Middle frontal gyrus (tissue), 1 donor: ENCODE data around the gene HDAC4.
"Not testable (repeated sequence)": the region's sequence is repeated elsewhere in the genome, so short reads cannot be mapped to it uniquely, and the experiment has no call there.

ENCODE experiments used
- DNase-seq: peaks from one replicate; pipeline ENCODE4 v3.0.0-alpha.2; 2015; ENCODE audit warnings: low spot score; ENCODE audit errors: extremely low spot score

The HDAC4 gene

DNA sequence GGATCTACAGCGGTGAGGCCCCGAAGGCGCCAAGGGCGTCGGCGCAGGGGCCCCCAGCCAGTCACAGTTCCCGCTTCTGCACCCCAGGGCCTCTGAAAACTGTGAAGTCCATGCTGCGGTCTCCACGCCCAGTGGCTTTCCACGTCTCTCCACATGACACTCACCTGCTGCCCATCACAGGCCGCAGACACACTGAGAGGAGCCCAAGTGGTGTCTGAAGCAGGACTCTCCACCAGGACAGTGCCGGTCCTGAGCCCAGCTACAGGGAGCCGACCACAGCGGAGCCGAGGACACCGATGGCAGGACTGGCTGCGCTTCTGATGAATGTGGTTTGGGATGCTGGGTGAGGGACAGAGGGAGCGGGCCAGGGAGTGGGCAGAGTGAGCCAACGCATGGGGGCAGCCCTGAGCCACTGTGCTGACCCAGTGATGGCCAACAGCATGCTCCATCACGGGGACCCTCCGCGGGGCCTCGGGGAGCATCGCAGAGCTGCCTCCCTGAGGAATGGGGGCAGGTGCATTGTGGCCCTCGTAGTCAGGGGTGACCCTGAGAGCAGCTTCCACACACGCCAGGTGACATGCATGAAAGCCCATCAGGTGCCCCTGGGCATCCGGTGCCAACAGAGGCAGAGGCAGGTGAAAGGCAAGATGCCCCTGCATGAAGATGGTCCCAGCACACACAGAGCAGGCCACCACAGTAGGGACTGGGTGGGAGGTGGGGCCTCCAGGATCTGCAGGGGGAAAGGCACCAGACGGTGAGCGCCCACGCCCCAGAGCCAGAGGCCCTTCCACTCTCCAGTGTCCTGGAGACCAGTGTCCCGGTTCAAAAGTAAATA lies 116.6 kb downstream of the HDAC4 start:
- no peak for DNase-seq

DNA sequence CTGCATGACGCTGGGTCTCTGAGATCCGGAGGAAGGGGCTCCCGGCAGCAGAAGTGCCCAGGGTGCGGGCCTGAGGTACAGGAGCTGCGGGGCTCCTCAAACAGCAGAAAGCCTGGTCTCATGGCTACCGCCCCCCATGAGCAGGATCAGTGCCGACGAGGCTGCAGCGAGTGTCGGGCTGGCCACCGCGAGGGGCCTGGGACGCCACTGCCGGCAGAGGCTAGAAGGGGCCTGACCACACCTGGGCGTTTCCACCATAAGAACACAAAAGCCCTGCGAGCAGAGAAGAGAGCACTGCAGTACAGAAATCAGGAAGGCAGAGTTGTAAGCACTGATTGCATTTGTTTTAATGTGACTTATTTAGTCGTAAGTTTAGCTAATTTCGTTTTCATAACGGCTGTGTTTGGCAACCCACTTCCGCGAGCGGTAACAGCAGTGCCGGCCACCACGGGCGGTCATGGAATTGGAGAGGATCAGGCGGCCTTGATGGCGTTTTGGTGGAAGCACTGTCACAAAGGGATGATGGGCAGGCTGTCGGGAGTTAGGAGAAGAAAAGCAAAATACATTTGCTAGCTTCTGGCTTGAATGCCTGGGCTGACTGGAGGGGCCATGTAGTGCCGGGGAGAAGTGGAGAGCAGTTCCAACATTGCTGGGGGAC lies 117.4 kb downstream of the HDAC4 start:
- DNase-seq, result no peak

DNA sequence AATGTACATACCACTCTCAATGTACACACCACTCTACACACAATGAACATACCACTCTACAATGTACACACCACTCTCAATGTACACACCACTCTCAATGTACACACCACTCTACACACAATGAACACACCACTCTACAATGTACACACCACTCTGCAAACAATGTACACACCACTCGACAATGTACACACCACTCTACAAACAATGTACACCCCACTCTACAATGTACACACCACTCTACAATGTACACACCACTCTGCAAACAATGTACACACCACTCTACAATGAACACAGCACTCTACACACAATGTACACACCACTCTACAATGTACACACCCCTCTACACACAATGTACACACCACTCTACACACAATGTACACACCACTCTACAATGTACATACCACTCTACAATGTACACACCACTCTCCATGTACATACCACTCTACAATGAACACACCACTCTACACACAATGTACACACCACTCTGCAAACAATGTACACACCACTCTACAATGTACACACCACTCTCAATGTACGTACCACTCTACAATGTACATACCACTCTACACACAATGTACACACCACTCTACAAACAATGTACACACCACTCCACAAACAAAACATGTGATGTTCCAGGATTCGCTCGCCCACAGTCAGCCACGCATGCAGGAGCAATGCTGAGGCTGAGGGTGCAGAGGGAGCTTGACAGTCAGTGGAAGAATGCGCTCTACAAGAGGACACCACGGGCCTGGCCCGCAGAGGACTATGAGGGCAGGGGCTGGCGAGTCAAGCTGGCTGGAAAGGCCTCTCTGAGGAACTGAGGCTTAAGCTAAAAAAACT lies 118.2 kb downstream of the HDAC4 start:
- DNase-seq, result no peak

DNA sequence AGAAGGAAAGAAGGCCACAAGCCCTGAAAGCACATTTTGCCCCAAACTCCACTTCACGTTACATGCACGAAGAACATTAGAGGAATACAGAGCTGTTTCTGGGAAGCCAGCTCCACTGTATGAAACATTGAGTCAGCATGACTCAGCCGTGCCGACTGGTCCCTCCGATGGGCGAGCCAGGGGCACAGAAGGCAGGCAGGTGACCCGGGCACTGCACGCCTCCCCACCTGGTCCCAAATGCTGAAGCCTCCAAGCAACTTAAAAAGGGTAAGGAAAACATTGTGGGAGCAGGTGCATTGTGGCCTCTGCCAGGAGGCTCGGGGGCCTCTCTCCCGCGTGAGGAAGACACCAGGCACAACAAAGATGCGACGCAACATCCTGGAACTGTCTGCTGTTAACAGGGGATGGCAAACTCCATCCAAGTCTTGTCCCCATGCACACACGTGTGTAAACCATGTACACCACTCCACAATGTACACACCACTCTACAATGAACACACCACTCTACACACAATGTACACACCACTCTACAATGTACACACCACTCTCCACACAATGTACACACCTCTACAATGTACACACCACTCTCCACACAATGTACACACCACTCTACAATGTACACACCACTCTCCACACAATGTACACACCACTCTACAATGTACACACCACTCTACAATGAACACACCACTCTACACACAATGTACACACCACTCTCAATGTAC lies 120.4 kb downstream of the HDAC4 start:
- not testable (repeated sequence) for DNase-seq

DNA sequence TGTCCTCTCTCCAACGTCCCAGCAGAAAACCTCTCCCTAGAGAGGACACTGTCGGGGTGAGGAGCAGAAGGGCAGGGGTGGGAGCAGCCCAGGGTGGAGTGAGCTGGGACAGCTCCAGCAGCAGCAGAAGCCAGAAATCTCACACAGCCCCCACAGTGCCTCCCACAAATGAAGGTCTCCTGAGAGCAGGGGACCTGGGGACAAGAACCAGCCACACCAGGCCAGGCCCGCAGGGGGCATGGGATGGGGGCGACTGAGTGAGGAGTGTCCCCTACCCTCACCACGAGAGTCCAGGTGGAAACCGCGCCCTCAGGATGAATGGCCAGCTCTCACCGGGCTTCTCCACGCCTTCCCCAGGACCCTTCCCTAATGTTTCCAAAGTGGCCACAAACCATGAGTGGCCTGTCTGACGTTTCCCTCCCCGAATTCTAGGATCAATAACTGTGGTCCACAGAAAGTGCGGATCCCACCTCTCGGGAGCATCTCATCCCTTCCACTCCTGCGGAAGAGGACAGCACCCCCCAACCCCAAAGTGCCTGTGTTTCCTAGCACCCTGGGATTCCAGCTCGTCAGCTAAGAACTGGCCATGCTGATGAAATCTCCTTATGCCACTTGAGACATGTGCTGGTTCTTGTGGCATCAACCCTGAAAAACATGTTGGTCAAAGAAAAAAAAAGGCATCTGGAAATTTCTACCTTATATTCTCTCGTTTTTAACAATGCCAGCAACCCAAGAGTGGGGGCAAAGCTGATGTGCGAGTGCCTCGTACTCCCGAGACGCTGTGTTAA lies 121.1 kb downstream of the HDAC4 start:
- no peak for DNase-seq

DNA sequence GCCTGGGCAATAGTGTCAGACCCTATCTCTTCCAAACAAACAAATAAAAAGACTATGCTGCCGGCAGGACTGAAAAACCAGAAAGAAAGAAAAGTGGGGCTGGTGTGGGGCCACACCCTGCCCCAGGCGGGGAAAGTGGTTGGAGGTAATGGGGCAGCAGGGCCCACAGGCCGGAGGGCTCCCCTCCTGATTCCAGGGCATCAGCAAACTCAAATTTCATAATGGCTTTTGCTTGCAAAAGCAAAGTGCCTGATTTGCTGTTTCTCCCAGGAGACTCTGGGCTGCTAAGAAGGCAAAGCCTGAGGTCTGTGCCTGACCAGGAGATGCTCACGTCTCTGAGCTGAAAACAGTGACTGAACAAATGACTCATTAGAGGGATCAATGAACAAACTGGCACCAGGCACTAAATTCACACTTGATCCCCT lies 121.9 kb downstream of the HDAC4 start:
- DNase-seq, result no peak

DNA sequence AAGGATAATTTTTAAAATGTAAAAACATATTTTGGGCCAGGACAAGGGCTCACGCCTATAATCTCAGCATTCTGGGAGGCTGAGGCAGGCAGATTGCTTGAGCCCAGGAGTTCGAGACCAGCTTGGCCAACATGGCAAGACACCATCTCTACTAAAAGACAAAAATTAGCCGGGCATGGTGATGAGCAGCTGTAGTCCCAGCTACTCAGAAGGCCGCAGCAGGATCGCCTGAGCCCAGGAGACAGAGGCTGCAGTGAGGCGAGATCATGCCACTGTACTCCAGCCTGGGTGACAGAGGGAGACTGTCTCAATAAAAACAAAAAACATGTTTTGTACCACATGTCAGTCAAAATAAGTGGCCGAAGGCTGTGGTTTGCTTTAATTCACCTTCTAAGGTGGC lies 122.5 kb downstream of the HDAC4 start:
- DNase-seq, result no peak

DNA sequence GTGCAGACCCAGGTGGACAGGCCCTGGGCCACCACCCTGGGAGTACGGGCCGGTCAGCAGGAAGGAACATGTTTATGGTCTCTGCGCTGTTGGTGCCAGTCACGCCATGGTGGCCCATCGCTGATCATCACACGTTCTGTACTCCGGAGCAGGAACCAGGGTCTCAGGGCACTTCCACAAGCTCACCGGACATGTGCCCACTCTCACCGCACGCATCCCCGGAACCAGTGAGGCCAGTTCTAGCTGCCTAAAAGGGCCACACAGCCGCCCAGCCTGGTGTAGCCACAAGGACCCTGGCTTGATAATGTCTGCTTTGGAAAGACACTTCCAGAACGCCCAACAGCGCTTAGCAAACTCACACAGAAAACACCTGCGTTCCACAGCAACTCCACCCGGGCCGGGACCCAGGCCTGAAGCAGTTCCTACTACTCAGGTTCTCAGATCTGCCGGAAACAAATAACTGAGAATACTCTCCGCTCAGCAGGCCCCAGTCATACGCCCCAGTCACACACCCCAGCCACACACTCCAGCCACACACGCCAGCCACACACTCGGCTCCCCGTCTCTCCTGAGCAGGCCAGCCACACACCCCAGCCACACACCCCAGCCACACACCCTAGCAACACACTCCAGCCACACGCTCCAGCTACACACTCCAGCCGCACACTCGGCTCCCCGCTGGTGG lies 123.3 kb downstream of the HDAC4 start:
- DNase-seq, result no peak

DNA sequence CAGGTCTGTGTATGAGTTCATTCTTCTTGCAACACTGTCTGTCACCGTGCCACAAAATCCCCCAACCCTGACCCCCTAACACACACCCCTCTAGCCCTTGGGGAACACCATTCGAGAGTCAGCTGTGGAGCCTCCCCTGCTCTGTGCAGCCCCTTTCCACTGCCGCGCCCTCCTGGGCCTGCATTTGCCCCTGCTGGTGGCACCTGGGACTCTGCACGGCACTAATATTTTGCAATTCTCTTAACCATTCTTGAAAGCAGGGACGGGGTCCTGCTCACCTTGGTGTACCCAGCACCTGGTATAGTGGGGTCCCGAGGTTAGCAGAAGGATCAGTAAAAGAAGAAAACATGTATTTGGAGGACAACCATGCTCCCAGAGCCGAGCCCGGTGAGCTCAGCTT lies 124.0 kb downstream of the HDAC4 start:
- no peak for DNase-seq

DNA sequence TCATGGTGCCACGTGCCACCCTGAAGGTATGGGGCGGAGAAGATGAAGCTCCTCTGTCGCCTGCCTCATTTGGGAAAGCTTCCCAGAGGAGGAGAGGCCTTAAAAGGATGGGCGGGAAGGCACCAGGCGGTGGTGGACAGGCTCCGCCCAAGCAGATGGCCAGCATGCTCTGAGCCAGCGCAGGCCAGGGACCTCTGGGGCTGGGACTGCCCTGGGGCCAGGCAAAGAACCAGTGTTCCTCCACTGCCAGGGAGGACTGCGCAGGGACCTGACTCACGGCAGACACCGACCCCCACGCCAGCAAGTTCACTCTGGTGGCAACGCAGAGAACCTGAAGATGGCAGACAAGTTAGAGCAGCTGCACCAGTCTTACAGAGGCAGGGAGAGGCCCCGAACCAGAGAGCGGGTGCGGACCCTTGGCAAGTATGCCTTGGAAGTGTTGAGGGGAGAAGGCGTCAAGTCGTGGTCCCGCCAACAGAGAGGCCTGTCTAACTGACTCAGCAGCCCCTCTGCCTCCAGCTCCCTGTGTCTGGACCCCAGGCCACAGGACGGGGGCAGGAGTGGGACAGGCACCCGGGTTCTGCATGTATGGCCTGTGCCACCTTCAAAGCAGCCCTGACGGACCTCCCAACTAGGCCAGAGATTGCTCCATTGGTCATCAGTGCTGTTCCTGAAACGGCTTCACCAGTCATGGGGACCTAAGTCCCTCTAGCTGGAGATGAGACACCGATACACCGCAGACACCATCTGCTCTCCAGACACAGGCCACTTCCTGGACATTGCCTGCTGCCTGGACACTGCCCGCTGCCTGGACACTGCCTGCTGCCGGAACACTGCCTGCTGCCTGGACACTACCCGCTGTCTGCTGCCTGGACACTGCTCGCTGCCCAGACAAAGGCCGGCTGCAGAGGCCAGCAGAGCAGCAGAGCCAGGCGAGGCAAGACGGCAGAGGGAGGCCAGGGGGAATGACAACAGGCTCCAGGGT lies 124.7 kb downstream of the HDAC4 start:
- DNase-seq, result no peak

DNA sequence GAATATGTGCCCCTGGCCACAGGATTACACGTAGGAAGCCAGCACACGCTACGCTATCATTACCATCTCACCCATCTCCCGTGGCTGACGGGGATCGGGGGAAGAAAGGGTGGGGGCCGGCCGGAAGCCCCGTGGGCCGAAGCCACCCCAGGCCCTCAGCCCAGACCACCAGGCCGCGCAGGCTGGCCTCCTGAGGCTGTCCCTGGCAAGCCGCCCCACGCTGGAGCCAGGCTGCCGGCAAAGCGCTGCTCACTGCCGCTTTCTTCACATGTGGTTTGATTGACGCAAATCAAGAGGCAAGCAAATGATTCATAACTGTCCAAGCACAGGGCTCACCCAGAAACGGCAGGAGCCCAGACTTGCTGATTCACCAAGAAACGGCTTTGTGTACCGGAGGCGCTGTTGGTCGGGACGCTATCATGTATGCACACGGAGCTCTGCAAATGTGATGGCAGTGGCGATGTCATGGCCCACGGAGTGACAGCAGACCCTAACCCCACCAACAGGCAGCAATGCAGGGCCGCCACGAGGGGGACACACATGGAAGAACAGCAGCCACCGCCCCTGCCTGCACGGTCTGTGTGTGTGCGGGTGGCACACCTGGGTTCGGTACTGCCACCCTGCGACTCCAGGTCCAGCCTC lies 125.7 kb downstream of the HDAC4 start:
- DNase-seq, result no peak

DNA sequence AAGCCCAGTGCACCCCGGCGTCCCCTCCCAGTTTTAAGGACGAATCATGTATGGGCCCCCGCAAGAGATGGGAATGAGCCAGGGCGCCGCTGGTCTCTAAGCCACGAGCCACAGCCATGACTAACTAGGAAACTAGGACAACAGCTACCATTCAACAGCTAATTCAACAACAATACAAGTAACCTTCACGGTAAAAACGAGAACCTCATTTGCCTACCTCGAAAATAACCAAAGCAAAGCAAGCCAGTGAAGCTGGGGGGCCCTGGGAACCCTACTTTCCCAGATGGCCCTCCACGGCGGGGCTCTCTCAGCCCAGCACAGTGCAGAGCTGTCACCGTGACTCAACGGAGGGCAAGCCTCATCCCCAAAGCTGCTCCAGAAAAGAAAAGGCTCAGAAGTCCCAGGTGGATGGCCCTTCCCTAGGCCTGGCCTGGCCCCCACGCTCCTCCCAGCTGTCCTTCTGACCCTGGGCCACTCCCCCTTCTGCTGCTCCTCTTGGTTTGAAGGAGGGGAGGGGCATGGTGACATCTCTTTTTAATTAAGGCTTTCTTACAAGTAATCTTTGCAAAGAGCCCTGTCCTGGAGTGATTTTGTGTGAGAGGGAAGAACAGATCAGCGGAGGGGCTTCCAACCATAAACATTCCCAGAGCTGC lies 126.3 kb downstream of the HDAC4 start:
- DNase-seq, result no peak

DNA sequence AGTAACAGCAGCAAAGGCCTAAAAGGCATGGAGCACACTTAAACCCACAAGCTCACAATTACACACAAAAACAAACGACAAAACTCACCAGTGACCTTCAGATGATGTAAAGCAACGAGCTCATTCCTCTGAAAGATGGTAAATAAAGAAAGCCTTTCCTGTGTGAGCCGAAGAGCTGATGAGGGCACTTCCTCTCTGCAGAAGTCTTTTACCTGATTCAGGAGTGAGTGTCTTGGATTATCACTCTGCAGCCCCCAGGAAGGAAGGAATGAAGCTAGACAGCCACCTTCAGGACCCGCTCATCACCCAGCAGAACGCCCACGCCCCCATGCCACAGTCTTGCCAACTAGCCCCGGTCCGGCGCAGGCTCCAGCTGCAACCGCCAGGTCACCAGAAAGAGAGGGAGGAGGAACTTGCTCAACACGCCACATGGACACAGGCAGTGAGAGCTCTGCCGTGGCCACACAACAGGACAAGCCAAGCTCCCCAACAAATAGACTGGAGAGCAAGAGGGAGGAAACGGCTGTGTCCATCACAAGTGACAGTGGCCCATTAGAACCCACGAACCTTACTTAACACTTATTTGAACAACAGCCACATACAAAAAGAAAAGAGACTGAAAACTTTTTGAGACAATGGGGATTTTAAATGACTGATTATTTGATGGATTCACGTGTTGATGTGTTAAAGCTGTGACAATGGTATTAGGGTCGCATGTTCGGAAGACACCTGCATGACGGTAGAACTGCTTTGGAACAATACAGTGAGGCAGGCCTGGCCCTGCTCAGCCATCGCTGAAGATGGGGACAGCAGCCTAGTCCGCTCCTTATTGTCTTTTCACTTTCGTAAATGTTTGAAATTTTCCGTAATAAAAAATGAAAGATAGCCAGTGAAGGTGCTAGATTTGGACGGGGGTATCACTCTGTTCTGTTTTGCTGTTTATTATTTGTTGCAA lies 127.3 kb downstream of the HDAC4 start:
- no peak for DNase-seq

DNA sequence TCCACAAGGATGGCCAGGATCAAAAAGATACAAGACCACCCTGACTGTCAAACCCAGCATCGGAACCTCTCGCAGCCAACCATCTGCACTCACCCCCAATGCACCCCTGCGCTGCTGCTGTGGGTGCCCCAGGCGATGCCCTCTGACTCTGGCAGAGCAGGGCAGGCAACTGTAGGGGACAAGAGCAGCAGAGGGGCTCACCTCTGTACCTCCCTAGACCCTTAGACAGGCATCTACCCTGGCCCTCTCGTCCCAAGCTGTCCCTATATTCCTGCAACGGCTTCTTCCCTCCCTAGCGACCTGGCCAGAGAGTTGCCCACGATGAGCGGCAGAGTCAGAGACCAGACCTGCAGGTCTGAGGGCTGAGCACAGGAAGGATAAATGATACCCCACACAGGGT lies 128.2 kb downstream of the HDAC4 start:
- DNase-seq, result no peak

DNA sequence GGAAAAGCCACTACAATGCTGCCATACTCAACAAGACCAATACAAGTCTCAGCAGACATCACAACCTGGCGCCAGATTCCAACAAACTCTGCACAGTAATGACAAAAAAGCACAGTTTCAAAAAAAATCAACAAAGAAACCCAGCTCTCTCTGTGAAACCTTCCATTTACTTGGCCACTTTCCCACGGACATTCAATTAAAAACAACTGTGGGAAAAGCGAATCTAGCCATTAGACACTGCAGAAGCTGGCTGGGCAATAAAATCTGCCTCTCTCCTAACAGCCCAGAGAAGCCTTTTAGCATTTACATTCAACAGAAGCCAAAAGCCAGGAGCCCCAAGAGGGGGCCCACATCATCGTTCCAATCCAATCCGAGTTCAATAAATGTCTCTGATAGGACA lies 128.9 kb downstream of the HDAC4 start:
- no peak for DNase-seq

DNA sequence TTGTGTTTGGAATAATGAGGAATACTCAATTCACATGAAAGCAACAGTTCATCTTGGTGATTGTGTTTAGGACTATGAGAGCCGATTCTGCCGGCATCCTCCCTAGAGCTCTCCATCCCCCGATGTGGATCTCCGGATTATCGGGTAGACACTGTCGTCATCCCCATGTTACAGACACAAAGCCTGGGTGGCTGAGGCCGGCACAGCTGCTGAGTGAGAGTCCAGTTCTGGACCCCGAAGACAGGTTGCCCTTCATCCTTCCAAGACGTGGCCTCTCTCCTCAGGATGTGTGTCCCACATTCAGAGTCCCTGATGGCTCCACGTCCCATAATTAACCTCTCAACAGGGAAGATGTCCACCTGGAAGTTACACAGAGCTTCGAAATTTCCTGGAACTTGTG lies 129.3 kb downstream of the HDAC4 start:
- no peak for DNase-seq

DNA sequence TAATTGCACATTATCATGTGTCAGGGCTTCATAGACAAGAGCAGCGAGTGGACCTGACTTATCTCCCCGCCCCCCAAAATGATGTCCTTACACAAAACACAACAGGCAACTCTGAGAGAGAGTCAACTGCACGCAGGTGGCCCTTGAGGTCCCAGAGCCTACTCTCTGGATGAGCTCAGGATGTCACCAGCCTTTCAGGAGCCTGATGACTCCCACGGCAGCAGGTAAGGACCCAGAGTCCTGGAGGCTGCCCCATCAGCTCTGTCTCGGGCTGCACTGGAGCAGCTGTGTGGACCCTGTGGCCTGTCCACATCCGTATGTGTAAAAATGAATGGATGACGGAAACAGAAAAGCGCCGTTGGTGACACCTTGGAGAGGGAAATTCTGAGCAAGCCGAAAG lies 130.9 kb downstream of the HDAC4 start:
- no peak for DNase-seq
